Stomach (tissue), 4 donors: Measurements from ENCODE around the gene TMEM40.

Experiments
- EP300 ChIP-seq: sonication (generic); formaldehyde crosslinking; IDR thresholded peaks from one replicate; pipeline ENCODE4 v1.6.1; 2017; ENCODE audit warnings: antibody characterized with exemption
- POLR2A ChIP-seq, 4 donors: fragments of 450-650 bp; IDR thresholded peaks; one replicate each; pipeline ENCODE4 v1.6.1; 2016; ENCODE audit warnings: antibody characterized with exemption in 4 of 4, control low read depth in 2 of 4, mild to moderate bottlenecking in 1 of 4, moderate library complexity in 1 of 4
- TF ChIP-seq, protein P1 (sequence below), 7 experiments: fragments of 450-650 bp in 4 of 7; fragments of 200-600 bp in 3 of 7; sonication (generic) in 3 of 7; IDR thresholded peaks; one replicate each; pipeline ENCODE4 v1.5.1; 2016 to 2019; ENCODE audit warnings: antibody characterized with exemption in 7 of 7, control low read depth in 2 of 7, mild to moderate bottlenecking in 1 of 7

- TF ChIP-seq, protein P1, sequence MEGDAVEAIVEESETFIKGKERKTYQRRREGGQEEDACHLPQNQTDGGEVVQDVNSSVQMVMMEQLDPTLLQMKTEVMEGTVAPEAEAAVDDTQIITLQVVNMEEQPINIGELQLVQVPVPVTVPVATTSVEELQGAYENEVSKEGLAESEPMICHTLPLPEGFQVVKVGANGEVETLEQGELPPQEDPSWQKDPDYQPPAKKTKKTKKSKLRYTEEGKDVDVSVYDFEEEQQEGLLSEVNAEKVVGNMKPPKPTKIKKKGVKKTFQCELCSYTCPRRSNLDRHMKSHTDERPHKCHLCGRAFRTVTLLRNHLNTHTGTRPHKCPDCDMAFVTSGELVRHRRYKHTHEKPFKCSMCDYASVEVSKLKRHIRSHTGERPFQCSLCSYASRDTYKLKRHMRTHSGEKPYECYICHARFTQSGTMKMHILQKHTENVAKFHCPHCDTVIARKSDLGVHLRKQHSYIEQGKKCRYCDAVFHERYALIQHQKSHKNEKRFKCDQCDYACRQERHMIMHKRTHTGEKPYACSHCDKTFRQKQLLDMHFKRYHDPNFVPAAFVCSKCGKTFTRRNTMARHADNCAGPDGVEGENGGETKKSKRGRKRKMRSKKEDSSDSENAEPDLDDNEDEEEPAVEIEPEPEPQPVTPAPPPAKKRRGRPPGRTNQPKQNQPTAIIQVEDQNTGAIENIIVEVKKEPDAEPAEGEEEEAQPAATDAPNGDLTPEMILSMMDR (IDR thresholded peaks at IDR 0.05) = no peak
- TF ChIP-seq POLR2A (IDR thresholded peaks at IDR 0.05) (no peak), EP300 (no peak)
These were observed 21.7 kb upstream of the TMEM40 start for GRCh38 chr3:12780751-12781150.
